Suprapubic skin (tissue), 3 donors: ENCODE measurements around the gene TCF7L2.

Source experiments
- CTCF ChIP-seq, 2 donors: fragments of 200-600 bp in 1 of 2; fragments of 450-650 bp in 1 of 2; sonication (generic) in 1 of 2; IDR thresholded peaks; one replicate each; pipeline ENCODE4 v1.5.1; 2016 to 2019; ENCODE audit warnings: antibody characterized with exemption in 2 of 2, mild to moderate bottlenecking in 1 of 2, moderate library complexity in 1 of 2
- EP300 ChIP-seq: sonication (generic); formaldehyde crosslinking; IDR thresholded peaks from one replicate; pipeline ENCODE4 v1.6.1; 2017; ENCODE audit warnings: antibody characterized with exemption

- TF ChIP-seq CTCF (IDR thresholded peaks at IDR 0.05) (no peak), EP300 (no peak)
Measured at GRCh38 chr10:113111260-113111659, 161.2 kb downstream of the TCF7L2 start.
